NCI-H82 treated with DMSO at 0.1 percent for 48 hours (cell line): Measurements from ENCODE around the gene SLC9B2.

Source experiments
- DNase-seq: peaks from one replicate; lab custom pipeline; 2025; ENCODE audit not compliant: unreplicated experiment; lab: John Stamatoyannopoulos, UW

The SLC9B2 gene

GRCh38 chr4:103079621-103080020 is 3.1 kb upstream of the SLC9B2 start:
- no peak for DNase-seq

- no peak for DNase-seq
These were observed 441 bp downstream of the SLC9B2 start for GRCh38 chr4:103075894-103076746.

GRCh38 chr4:103075435-103075893 is 1.1 kb downstream of the SLC9B2 start:
- no peak for DNase-seq

GRCh38 chr4:103074744-103075434 is 1.7 kb downstream of the SLC9B2 start:
- no peak for DNase-seq

- no peak for DNase-seq
These were observed 2.6 kb downstream of the SLC9B2 start for GRCh38 chr4:103073792-103074438.

GRCh38 chr4:103067841-103068547 is 8.6 kb downstream of the SLC9B2 start:
- DNase-seq = no peak

- no peak for DNase-seq
These were observed 16.0 kb downstream of the SLC9B2 start for GRCh38 chr4:103060453-103061148.

- DNase-seq = no peak
These were observed 22.5 kb downstream of the SLC9B2 start for GRCh38 chr4:103054030-103054429.

- no peak for DNase-seq
These were observed 23.8 kb downstream of the SLC9B2 start for GRCh38 chr4:103052779-103053178.

GRCh38 chr4:103052145-103052544 is 24.4 kb downstream of the SLC9B2 start:
- DNase-seq = no peak

- DNase-seq = no peak
These were observed 25.7 kb downstream of the SLC9B2 start for GRCh38 chr4:103050736-103051436.

- DNase-seq = no peak
These were observed 29.9 kb downstream of the SLC9B2 start for GRCh38 chr4:103046416-103047290.

- no peak for DNase-seq
These were observed 32.4 kb downstream of the SLC9B2 start for GRCh38 chr4:103044183-103044582.

GRCh38 chr4:103036169-103036568 is 40.4 kb downstream of the SLC9B2 start:
- no peak for DNase-seq

- DNase-seq = no peak
These were observed 44.0 kb downstream of the SLC9B2 start for GRCh38 chr4:103032574-103032973.

- DNase-seq = no peak
These were observed 45.8 kb downstream of the SLC9B2 start for GRCh38 chr4:103030791-103031190.

GRCh38 chr4:103029300-103029699 is 47.3 kb downstream of the SLC9B2 start:
- no peak for DNase-seq

GRCh38 chr4:103026868-103027267 is 49.7 kb downstream of the SLC9B2 start:
- DNase-seq = no peak

GRCh38 chr4:103024996-103025395 is 51.6 kb downstream of the SLC9B2 start:
- no peak for DNase-seq
